ENCODE measurements around the gene ZSWIM3. TPM values are rescaled to one million over a fixed set of nuclear protein-coding genes. Genes with fewer than 3 reads are reported as not detected.
A peak's percentile ranks its signal among the peaks of the same experiment; 100 is the strongest.

ZSWIM3 gene
- total and polyA plus RNA-seq, 12 donors: 2.9 to 19.5 (median 6.2) TPM

GRCh38 chr20:45886590-45887345 lies 29.4 kb downstream of the ZSWIM3 start:
- peaks cover 0 to 30% of the 10 kb centered on the region in 2 donors for H3K36me3 ChIP-seq (replicated peaks in 1 of 2)
- H3K27me3 ChIP-seq: no peaks in the 10 kb centered on the region
- 91 to 95% (median 93%) methylated on average over 14 to 19 of the region's 19 CpGs for WGBS, 4 donors
- peaks cover 26 to 52% of the 10 kb centered on the region in 2 donors for H3K4me1 ChIP-seq (replicated peaks in 1 of 2)
- H3K27ac ChIP-seq: no peak overlapping the region
- DNase-seq: peak in 1 of 7 donors; percentile 28
- TF ChIP-seq POLR2A (IDR thresholded peaks at IDR 0.05): no peak
- TF ChIP-seq CTCF (IDR thresholded peaks at IDR 0.05): no peak
- H3K9me3 ChIP-seq (replicated peaks in 1 of 3): no peaks in the 10 kb centered on the region
- intact Hi-C loops (cut with DNase I): no loop called here
- H3K4me3 ChIP-seq: no peak overlapping the region

- intact Hi-C loops (cut with DNase I): no loop called here
- WGBS, 4 donors: 96 to 98% (median 96%) methylated on average over 7 to 8 of the region's 8 CpGs
- Histone ChIP-seq H3K36me3 (replicated peaks in 1 of 2) (peaks cover 0 to 30% of the 10 kb centered on the region in 2 donors), H3K4me3 (no peak within 1 kb of the TSS), H3K27me3 (no peaks in the 10 kb centered on the region), H3K4me1 (replicated peaks in 1 of 2) (peaks cover 27 to 52% of the 10 kb centered on the region in 2 donors), H3K9me3 (replicated peaks in 1 of 3) (no peaks in the 10 kb centered on the region), H3K27ac (peak within 1 kb of the TSS in 1 of 5 donors; percentile 26)
- DNase-seq: no peak
- no peak for TF ChIP-seq POLR2A (IDR thresholded peaks at IDR 0.05)
- TF ChIP-seq CTCF (IDR thresholded peaks at IDR 0.05): no peak
Measured at GRCh38 chr20:45887346-45887715, 29.9 kb downstream of the ZSWIM3 start, which contains the start of gene SPATA25. TSS of gene SPATA25 (minus strand) at chr20:45887622. CDS start at chr20:45887590, 32 bp downstream.

GRCh38 chr20:45888681-45889080 lies 31.3 kb downstream of the ZSWIM3 start:
- Histone ChIP-seq H3K27me3 (no peaks in the 10 kb centered on the region), H3K36me3 (replicated peaks in 1 of 2) (peaks cover 0 to 29% of the 10 kb centered on the region in 2 donors), H3K4me3 (no peak overlapping the region), H3K4me1 (replicated peaks in 1 of 2) (peaks cover 36 to 55% of the 10 kb centered on the region in 2 donors), H3K27ac (peak overlapping the region in 1 of 5 donors; percentile 11), H3K9me3 (replicated peaks in 1 of 3) (no peaks in the 10 kb centered on the region)
- intact Hi-C loops (cut with DNase I): no loop called here
- TF ChIP-seq CTCF (IDR thresholded peaks at IDR 0.05) (no peak), POLR2A (IDR thresholded peaks at IDR 0.05) (no peak)
- DNase-seq: no peak
- WGBS, 4 donors: 92 to 100% (median 95%) methylated on average over 2 to 3 of the region's 3 CpGs

- WGBS, 4 donors: 9 to 45% (median 12%) methylated on average over 7 to 79 of the region's 79 CpGs
- TF ChIP-seq POLR2A (IDR thresholded peaks at IDR 0.05): no peak
- TF ChIP-seq CTCF (IDR thresholded peaks at IDR 0.05): peak; percentile 25 to 56 (median 44)
- peak; percentile 68 to 90 (median 73) for DNase-seq
- Histone ChIP-seq H3K4me3 (peak overlapping the region in 3 of 4 donors; percentile 4 to 71 (median 64)), H3K27me3 (no peaks in the 10 kb centered on the region), H3K4me1 (replicated peaks in 1 of 2) (peaks cover 28 to 51% of the 10 kb centered on the region in 2 donors), H3K9me3 (replicated peaks in 1 of 3) (no peaks in the 10 kb centered on the region), H3K36me3 (replicated peaks in 1 of 2) (peaks cover 0 to 44% of the 10 kb centered on the region in 2 donors), H3K27ac (peak overlapping the region; percentile 67 to 96 (median 91))
- intact Hi-C loops (cut with DNase I): no loop called here
Measured at GRCh38 chr20:45890077-45890984, 32.9 kb downstream of the ZSWIM3 start.
